Sigmoid colon (tissue), 4 donors: ENCODE results near the gene ZBTB40.

Experiments
- EP300 ChIP-seq, 4 donors: sonication (generic); formaldehyde crosslinking; IDR thresholded peaks; one replicate each; pipeline ENCODE4 v1.6.1; 2017; ENCODE audit warnings: antibody characterized with exemption in 4 of 4
- POLR2A ChIP-seq, 2 donors: fragments of 450-650 bp; IDR thresholded peaks; one replicate each; pipeline ENCODE4 v1.6.1; 2016; ENCODE audit warnings: antibody characterized with exemption in 2 of 2, mild to moderate bottlenecking in 2 of 2, moderate library complexity in 2 of 2
- TF ChIP-seq, protein P1 (sequence below), 4 experiments: fragments of 450-650 bp in 3 of 4; fragments of 200-600 bp in 1 of 4; IDR thresholded peaks; one replicate each; pipeline ENCODE4 v1.5.1; 2016 to 2019; ENCODE audit warnings: antibody characterized with exemption in 4 of 4, mild to moderate bottlenecking in 3 of 4, moderate library complexity in 2 of 4

DNA sequence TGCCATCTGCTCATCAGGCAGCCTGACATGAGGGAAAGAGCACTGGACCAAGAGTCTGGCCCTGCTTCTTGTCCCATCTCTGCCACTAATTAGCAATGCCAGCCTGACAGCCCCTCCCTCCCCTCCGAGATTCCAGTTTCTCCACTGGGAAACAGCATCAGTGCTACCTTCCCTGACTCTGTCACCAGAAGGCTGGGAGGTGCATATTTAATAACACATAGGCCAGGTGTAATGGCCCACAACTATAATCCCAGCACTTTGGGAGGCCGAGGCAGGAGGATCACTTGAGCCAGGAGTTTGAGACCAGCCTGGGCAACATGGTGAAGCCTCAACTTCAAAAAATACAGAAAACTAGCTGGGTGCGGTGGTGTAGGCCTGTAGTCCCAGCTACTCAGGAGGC lies 41.2 kb upstream of the ZBTB40 start:
- TF ChIP-seq POLR2A (IDR thresholded peaks at IDR 0.05) = no peak
- no peak for TF ChIP-seq EP300 (IDR thresholded peaks at IDR 0.05)
- TF ChIP-seq, protein P1, sequence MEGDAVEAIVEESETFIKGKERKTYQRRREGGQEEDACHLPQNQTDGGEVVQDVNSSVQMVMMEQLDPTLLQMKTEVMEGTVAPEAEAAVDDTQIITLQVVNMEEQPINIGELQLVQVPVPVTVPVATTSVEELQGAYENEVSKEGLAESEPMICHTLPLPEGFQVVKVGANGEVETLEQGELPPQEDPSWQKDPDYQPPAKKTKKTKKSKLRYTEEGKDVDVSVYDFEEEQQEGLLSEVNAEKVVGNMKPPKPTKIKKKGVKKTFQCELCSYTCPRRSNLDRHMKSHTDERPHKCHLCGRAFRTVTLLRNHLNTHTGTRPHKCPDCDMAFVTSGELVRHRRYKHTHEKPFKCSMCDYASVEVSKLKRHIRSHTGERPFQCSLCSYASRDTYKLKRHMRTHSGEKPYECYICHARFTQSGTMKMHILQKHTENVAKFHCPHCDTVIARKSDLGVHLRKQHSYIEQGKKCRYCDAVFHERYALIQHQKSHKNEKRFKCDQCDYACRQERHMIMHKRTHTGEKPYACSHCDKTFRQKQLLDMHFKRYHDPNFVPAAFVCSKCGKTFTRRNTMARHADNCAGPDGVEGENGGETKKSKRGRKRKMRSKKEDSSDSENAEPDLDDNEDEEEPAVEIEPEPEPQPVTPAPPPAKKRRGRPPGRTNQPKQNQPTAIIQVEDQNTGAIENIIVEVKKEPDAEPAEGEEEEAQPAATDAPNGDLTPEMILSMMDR (IDR thresholded peaks at IDR 0.05) = no peak
